ENCODE data around the gene HOXA9.

The HOXA9 gene

DNA sequence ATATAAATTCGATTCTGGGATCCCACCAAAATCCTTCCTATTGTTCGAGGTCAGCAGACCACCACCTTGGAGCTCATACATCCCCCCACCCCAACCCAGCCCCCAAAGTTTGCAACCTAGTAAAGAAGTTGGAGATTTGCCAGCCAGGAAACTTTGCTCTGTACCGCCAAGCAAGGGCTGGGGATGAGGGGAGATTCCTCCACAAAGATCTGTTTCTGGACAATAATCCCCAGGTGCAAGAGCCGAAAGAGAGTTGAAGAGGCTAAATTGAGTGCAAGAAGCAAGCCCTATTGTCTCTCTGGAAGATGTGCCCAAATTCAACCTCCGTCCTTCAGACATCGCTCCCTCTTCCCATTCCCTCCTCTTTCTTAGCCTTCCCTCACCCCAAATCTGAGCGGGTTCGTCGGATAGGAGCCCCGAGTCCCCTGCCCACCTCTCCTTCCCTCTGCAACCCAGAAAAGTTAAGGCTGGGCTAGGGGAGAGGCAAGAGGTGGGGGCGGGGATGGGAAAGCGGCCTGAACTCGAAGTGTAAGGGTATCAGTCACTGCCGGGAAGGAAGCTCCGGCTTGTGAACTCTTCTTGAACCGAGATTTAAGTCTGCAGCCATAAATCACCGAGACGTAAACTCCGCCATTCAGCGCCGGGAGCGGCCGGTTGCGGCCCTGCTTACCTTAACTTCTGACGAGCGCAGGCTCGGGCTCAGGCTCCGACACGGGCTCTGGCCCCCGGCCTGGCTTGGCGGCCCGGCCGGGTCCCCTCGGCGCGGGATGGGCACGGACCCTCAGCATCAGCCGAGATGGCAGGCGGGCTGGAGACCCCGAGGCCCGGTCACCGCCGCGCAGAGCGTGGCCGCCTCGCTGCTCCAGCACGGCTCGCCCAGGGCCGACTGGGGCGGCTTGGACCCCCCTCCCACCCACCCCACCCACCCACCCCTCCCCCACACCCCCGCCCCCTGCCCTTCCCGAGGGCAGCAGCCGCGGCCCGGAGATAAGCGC is 52.1 kb downstream of the HOXA9 start:
- TF ChIP-seq POLR2A (IDR thresholded peaks at IDR 0.05; ENCODE audit: low read length), result no peak
- TF ChIP-seq GATA1 (IDR thresholded peaks at IDR 0.05; ENCODE audit: low read depth, low read length), result no peak
- no peak for DNase-seq
